ENCODE results near the gene FAM200A.

The FAM200A gene

DNA sequence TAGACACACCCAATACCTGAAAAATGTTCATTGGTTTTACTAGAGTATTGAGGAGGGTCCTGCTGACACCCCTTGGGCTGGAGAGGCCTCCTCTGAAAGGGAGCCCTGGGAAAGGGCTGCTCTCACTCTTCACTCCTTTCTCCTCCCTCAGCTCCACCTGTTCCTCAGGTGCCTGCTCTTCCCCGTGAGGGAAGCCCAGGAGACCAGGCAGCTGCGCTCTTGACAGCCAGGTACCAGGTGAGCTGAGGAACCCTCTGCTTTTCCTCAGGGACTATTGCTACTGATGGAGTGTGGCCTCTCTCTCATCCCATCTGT is 9.8 kb upstream of the FAM200A start:
- peaks cover 13% of the 10 kb centered on the region for H3K36me3 ChIP-seq (ENCODE audit: control insufficient read depth, insufficient read depth, low read length)
- H3K4me3 ChIP-seq (ENCODE audit: low read length): no peak overlapping the region
- no CpG with 5 or more reads among the region's 2 CpGs for WGBS (ENCODE audit: extremely low coverage, insufficient coverage, low lambda C conversion rate)

DNA sequence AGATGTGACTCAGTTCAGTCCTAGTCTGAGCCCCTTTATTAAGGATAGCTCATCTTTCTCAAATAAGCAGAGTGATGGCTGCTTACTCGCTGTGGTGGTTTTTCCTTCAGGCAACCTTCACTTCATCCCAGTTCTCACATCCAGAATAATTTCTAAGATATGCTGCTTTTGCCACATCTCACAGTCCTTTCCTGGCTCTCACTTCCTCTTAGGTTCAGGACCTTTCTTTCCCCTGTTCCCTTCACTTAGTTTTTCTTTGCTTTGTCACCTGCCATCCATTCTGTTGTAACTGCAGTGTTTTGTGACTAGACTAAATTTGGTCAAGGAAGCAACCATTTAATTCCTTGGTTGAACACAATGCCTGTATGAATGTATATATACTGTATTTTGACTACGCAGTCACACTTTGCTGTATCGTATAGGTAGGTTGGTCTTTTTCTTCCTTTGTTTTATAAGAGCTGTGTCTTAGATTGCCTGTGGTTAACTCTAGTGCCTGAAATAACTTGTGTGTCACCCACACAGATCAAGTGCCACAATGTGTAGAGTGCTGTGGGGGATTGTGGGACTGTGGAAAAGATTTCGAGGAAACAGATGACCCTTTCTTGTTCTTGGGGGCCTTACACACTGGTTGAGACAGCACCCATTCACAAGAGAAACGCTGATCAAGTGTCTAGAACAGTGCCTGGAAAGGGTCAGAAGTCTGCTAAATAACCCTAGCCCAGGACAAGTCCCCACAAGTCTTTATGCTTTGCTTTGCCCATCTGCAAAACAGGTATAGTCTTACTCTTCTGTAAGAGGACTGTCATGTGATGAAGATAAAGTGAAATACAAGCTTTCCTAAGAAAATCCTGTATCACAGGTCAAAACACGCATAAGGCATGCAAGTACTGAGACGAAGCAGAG is 9.2 kb upstream of the FAM200A start:
- H4K5ac ChIP-seq (ENCODE audit: low read length): no peak overlapping the region
- no peak overlapping the region for H3K4ac ChIP-seq (ENCODE audit: low read depth, low read length)
- no peak overlapping the region for H2BK15ac ChIP-seq (replicated peaks; ENCODE audit: low read depth)
- no peak overlapping the region for H3K4me2 ChIP-seq (ENCODE audit: low read length)
- no peak overlapping the region for H3K56ac ChIP-seq (ENCODE audit: low read length)
- H3K4me1 ChIP-seq (ENCODE audit: control insufficient read depth, low read depth, low read length): peaks cover 3% of the 10 kb centered on the region
- H2BK120ac ChIP-seq (ENCODE audit: low read depth, low read length): no peak overlapping the region
- no peak overlapping the region for H2BK5ac ChIP-seq (ENCODE audit: low read length)
- no peak overlapping the region for H2AK5ac ChIP-seq (ENCODE audit: low read length)
- no peak for DNase-seq
- H4K8ac ChIP-seq (ENCODE audit: low read depth, low read length): no peak overlapping the region
- no peak overlapping the region for H3K4me3 ChIP-seq (ENCODE audit: low read length)
- H3K79me2 ChIP-seq (ENCODE audit: control insufficient read depth, insufficient read depth, low read length): peaks cover 36% of the 10 kb centered on the region
- peaks cover 13% of the 10 kb centered on the region for H3K36me3 ChIP-seq (ENCODE audit: control insufficient read depth, insufficient read depth, low read length)
- H3K18ac ChIP-seq (ENCODE audit: low read length): no peak overlapping the region
- no peak overlapping the region for H3K23ac ChIP-seq (ENCODE audit: low read length)
- H3K27ac ChIP-seq (ENCODE audit: low read depth, low read length): no peak overlapping the region
- H3K79me1 ChIP-seq (ENCODE audit: low read length): peaks cover 25% of the 10 kb centered on the region
- no peak overlapping the region for H3K9ac ChIP-seq (ENCODE audit: low read length)
- H3K27me3 ChIP-seq (ENCODE audit: insufficient read depth, low read length, poor library complexity): no peaks in the 10 kb centered on the region
- WGBS (ENCODE audit: extremely low coverage, insufficient coverage, low lambda C conversion rate): no CpG with 5 or more reads among the region's 7 CpGs

More for the DNA sequence above, 9.8 kb upstream of the FAM200A start:
- Histone ChIP-seq H2BK15ac (replicated peaks; ENCODE audit: low read depth) (no peak overlapping the region), H3K27ac (ENCODE audit: low read depth, low read length) (peak overlapping the region; percentile 33), H3K18ac (ENCODE audit: low read length) (no peak overlapping the region), H2AK5ac (ENCODE audit: low read length) (no peak overlapping the region), H3K9ac (ENCODE audit: low read length) (no peak overlapping the region), H3K27me3 (ENCODE audit: insufficient read depth, low read length, poor library complexity) (no peaks in the 10 kb centered on the region), H3K4me2 (ENCODE audit: low read length) (no peak overlapping the region), H2BK120ac (ENCODE audit: low read depth, low read length) (no peak overlapping the region), H3K79me1 (ENCODE audit: low read length) (peaks cover 24% of the 10 kb centered on the region), H4K5ac (ENCODE audit: low read length) (no peak overlapping the region), H3K4ac (ENCODE audit: low read depth, low read length) (no peak overlapping the region), H3K4me1 (ENCODE audit: control insufficient read depth, low read depth, low read length) (peaks cover 3% of the 10 kb centered on the region), H2BK5ac (ENCODE audit: low read length) (no peak overlapping the region), H3K56ac (ENCODE audit: low read length) (no peak overlapping the region), H3K79me2 (ENCODE audit: control insufficient read depth, insufficient read depth, low read length) (peaks cover 36% of the 10 kb centered on the region), H3K23ac (ENCODE audit: low read length) (no peak overlapping the region), H4K8ac (ENCODE audit: low read depth, low read length) (no peak overlapping the region)
- DNase-seq: no peak

DNA sequence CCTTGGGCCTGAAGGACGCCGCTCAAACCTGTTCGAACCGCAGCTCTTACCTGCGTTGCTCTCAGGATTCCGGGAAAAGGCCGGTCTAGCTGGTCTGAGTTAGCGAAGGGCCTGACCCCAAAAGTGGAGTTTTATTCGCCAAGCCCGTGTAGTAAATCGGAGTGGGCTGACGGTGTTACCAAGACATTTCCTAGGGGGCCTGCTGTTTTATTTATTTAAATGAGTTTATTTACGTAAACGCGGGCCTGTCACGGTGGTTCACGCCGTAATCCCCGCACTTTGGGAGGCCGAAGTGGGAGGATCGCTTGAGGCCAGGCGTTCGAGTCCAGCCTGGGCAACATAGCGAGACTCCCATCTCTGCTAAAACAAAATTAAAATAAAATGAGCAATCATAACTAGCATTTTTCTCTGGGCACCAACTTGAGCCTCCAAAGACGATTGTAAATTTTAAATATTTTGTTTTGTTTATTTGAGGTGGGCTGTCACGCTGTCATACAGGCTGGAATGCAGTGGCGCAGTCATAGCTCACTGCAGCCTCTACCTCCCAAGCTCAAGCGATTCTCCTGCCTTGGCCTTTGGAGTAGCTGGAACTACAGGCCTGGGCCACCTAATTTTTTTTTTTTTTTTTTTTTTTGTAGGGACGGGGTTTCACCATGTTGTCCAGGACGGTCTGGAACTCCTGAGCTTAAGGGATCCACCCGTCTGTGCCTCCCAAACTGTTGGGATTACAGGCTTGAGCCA is 7.4 kb upstream of the FAM200A start:
- Histone ChIP-seq H3K79me1 (ENCODE audit: low read length) (peaks cover 26% of the 10 kb centered on the region), H3K4ac (ENCODE audit: low read depth, low read length) (peak overlapping the region; percentile 94), H3K36me3 (ENCODE audit: control insufficient read depth, insufficient read depth, low read length) (peaks cover 11% of the 10 kb centered on the region), H3K4me2 (ENCODE audit: low read length) (peak overlapping the region; percentile 54), H3K23ac (ENCODE audit: low read length) (peak overlapping the region; percentile 56), H3K27me3 (ENCODE audit: insufficient read depth, low read length, poor library complexity) (no peaks in the 10 kb centered on the region), H2BK15ac (replicated peaks; ENCODE audit: low read depth) (no peak overlapping the region), H3K27ac (ENCODE audit: low read depth, low read length) (peak overlapping the region; percentile 67), H3K9ac (ENCODE audit: low read length) (peak overlapping the region; percentile 97), H2BK5ac (ENCODE audit: low read length) (peak overlapping the region; percentile 42), H3K56ac (ENCODE audit: low read length) (peak overlapping the region; percentile 95), H3K4me1 (ENCODE audit: control insufficient read depth, low read depth, low read length) (peaks cover 3% of the 10 kb centered on the region), H3K4me3 (ENCODE audit: low read length) (peak overlapping the region; percentile 97), H2BK120ac (ENCODE audit: low read depth, low read length) (no peak overlapping the region), H4K8ac (ENCODE audit: low read depth, low read length) (no peak overlapping the region), H3K79me2 (ENCODE audit: control insufficient read depth, insufficient read depth, low read length) (peaks cover 35% of the 10 kb centered on the region), H3K18ac (ENCODE audit: low read length) (peak overlapping the region; percentile 35), H2AK5ac (ENCODE audit: low read length) (no peak overlapping the region), H4K5ac (ENCODE audit: low read length) (no peak overlapping the region)
- DNase-seq: peak; percentile 21
- WGBS (ENCODE audit: extremely low coverage, insufficient coverage, low lambda C conversion rate): no CpG with 5 or more reads among the region's 31 CpGs

DNA sequence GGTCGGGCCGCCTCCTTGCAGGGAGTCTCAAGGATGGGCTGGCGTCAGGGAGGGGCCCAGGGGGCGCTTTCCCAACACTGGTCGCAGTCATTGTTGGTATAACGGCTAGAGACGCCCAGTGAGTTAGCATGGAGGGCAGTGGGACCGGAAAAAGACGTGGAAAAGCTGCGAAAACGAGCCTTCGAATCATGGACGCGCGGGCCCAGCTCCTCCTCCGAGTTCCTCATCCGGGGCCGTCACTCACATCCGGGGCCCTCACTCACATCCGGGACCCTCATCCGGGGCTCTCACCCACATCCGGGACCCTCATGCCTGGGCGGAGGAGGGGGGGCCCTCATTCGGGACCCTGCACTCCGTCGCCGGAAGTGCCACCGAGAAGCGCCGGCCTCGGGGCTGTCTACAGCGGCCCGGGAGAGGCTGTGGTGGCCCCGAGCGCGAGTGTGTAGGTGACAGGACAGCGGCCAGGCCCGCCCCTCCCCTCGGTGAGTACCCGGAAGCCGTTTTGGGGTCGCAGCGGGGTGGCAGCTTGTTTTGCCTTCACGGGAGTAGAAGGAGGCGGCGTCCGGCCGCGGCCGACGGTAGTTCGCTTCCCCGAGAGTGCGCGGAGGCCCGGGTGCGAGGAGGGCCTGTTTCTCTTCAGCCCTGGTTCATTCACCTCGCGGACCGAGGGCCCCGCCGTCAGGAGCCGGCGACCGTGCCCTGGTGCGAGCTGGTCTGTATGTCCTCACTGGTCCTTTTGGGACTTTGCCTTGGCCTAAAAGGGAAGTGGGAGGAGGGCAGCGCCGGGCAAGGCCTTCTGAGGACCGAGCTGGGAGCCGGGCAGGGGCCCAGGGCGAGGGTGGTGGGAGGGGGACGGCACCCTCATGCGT is 6.6 kb upstream of the FAM200A start, which contains the start of gene ZNF655:
ZNF655 (plus strand) TSS at position 337 of the 869 bp plus-strand sequence. CDS start 1,918 bp downstream, outside the sequence.
- H2BK5ac ChIP-seq (ENCODE audit: low read length): peak within 1 kb of the TSS; percentile 42
- DNase-seq: peak; percentile 98
- peak within 1 kb of the TSS; percentile 99 for H3K9ac ChIP-seq (ENCODE audit: low read length)
- peaks cover 3% of the 10 kb centered on the region for H3K4me1 ChIP-seq (ENCODE audit: control insufficient read depth, low read depth, low read length)
- peak within 1 kb of the TSS; percentile 97 for H3K56ac ChIP-seq (ENCODE audit: low read length)
- peak within 1 kb of the TSS; percentile 56 for H3K23ac ChIP-seq (ENCODE audit: low read length)
- WGBS (ENCODE audit: extremely low coverage, insufficient coverage, low lambda C conversion rate): no CpG with 5 or more reads among the region's 73 CpGs
- no peak within 1 kb of the TSS for H2BK120ac ChIP-seq (ENCODE audit: low read depth, low read length)
- H3K79me2 ChIP-seq (ENCODE audit: control insufficient read depth, insufficient read depth, low read length): peaks cover 35% of the 10 kb centered on the region
- H4K8ac ChIP-seq (ENCODE audit: low read depth, low read length): no peak within 1 kb of the TSS
- H3K27ac ChIP-seq (ENCODE audit: low read depth, low read length): peak within 1 kb of the TSS; percentile 67
- peak within 1 kb of the TSS; percentile 90 for H3K4me2 ChIP-seq (ENCODE audit: low read length)
- H3K27me3 ChIP-seq (ENCODE audit: insufficient read depth, low read length, poor library complexity): no peaks in the 10 kb centered on the region
- H3K79me1 ChIP-seq (ENCODE audit: low read length): peaks cover 26% of the 10 kb centered on the region
- peak within 1 kb of the TSS; percentile 35 for H3K18ac ChIP-seq (ENCODE audit: low read length)
- peak within 1 kb of the TSS; percentile 73 for H4K5ac ChIP-seq (ENCODE audit: low read length)
- H2AK5ac ChIP-seq (ENCODE audit: low read length): peak within 1 kb of the TSS; percentile 96
- peak within 1 kb of the TSS; percentile 97 for H3K4me3 ChIP-seq (ENCODE audit: low read length)
- no peak within 1 kb of the TSS for H2BK15ac ChIP-seq (replicated peaks; ENCODE audit: low read depth)
- peak within 1 kb of the TSS; percentile 94 for H3K4ac ChIP-seq (ENCODE audit: low read depth, low read length)
- H3K36me3 ChIP-seq (ENCODE audit: control insufficient read depth, insufficient read depth, low read length): peaks cover 11% of the 10 kb centered on the region

DNA sequence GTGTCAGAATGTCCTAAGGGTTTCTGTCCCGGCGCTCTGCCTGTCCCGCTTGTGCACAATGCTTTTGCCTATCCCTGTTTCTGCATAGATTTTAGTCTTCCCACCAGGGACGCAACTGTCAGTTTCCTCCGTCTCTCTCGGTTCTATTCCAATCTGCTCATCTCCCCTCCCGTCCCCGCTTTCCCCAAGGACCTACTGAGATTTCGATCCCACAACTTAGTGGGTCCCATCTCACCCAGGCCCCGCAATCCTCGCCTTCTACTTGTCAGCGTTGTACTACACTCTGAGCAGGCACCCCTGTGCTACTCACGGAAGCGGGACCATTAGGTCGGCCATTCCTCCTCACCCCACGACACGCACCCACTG is 6.0 kb upstream of the FAM200A start:
- peak overlapping the region; percentile 25 for H3K23ac ChIP-seq (ENCODE audit: low read length)
- peak; percentile 37 for DNase-seq

More for the DNA sequence above, 6.0 kb upstream of the FAM200A start:
- Histone ChIP-seq H3K56ac (ENCODE audit: low read length) (peak overlapping the region; percentile 97), H2AK5ac (ENCODE audit: low read length) (peak overlapping the region; percentile 96), H2BK15ac (replicated peaks; ENCODE audit: low read depth) (no peak overlapping the region), H3K4ac (ENCODE audit: low read depth, low read length) (peak overlapping the region; percentile 9), H3K4me1 (ENCODE audit: control insufficient read depth, low read depth, low read length) (peaks cover 3% of the 10 kb centered on the region), H3K79me2 (ENCODE audit: control insufficient read depth, insufficient read depth, low read length) (peaks cover 35% of the 10 kb centered on the region), H3K18ac (ENCODE audit: low read length) (peak overlapping the region; percentile 20), H2BK5ac (ENCODE audit: low read length) (peak overlapping the region; percentile 10), H3K79me1 (ENCODE audit: low read length) (peaks cover 26% of the 10 kb centered on the region), H3K27ac (ENCODE audit: low read depth, low read length) (peak overlapping the region; percentile 41), H4K8ac (ENCODE audit: low read depth, low read length) (no peak overlapping the region), H3K27me3 (ENCODE audit: insufficient read depth, low read length, poor library complexity) (no peaks in the 10 kb centered on the region), H3K9ac (ENCODE audit: low read length) (peak overlapping the region; percentile 99), H3K4me3 (ENCODE audit: low read length) (peak overlapping the region; percentile 97), H3K36me3 (ENCODE audit: control insufficient read depth, insufficient read depth, low read length) (peaks cover 11% of the 10 kb centered on the region), H2BK120ac (ENCODE audit: low read depth, low read length) (no peak overlapping the region), H4K5ac (ENCODE audit: low read length) (peak overlapping the region; percentile 73), H3K4me2 (ENCODE audit: low read length) (peak overlapping the region; percentile 90)
- no CpG with 5 or more reads among the region's 17 CpGs for WGBS (ENCODE audit: extremely low coverage, insufficient coverage, low lambda C conversion rate)
